Erythroblast (primary cell): ENCODE data around the gene C17orf113.

Experiments
- GATA1 ChIP-seq: IDR thresholded peaks from 2 replicates; pipeline ENCODE4 v1.6.1; 2011; ENCODE audit warnings: low read depth, mild to moderate bottlenecking, control low read depth, low read length, moderate library complexity
- POLR2A ChIP-seq: IDR thresholded peaks from 2 replicates; pipeline ENCODE4 v1.6.1; 2011; ENCODE audit warnings: mild to moderate bottlenecking, low read length

DNA sequence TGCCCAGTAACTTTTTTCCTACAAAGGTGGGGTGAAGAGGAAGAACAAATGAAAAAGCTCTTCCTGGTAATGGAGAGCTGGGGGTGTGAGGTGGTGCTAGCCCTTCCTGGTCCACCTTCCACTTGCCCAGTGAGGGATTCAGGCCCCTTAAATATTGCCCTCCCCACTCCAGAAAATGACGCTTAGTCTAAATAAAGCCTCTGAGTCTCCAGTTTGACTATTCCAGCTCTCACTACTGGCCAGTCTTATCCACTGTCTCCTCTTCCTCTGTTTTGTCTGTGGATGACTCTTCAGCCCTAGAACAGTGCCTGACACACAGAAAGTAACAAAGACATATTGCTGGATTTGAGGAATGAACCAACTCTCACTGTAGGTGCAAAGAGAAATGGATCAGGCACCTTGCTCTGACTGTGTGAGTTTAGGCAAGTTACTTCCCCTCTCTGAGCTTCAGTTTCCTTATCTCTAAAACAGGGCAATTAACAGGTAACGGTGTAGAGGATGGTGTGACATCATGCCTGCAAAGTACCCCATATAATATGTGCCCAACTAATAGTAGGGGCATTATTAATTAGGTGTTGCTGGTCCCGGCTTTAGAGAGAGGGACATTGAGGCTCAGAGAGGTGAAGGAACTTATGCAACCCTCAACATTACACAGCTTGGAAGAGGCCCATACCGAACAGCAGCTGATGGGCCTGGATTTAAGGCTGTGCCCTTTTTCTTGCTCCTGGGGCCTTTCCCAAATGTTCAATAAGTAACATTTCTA, 26.6 kb upstream of the C17orf113 start:
- TF ChIP-seq POLR2A = no peak
- TF ChIP-seq GATA1 = no peak
